ENCODE data around the gene PRIMPOL.

- TF ChIP-seq GATA1 (IDR thresholded peaks at IDR 0.05; ENCODE audit: low read depth, low read length) (no peak), POLR2A (IDR thresholded peaks at IDR 0.05; ENCODE audit: low read length) (no peak)
Measured at GRCh38 chr4:184719407-184719806, 69.9 kb downstream of the PRIMPOL start.

All from erythroblast (primary cell).